Non-pigmented ciliary epithelial cell (primary cell): ENCODE data around the gene IER5.
"Not testable (repeated sequence)": the region's sequence is repeated elsewhere in the genome, so short reads cannot be mapped to it uniquely, and the experiment has no call there.

Experiments used
- DNase-seq: peaks from one replicate; pipeline ENCODE4 v3.0.0-alpha.2; 2010; ENCODE audit warnings: low read depth

Gene IER5

GRCh38 chr1:181088079-181089016 lies at the start of gene IER5:
IER5 (plus strand) TSS chr1:181088700; CDS start chr1:181088903, 203 bp downstream.
- DNase-seq: no peak

DNA sequence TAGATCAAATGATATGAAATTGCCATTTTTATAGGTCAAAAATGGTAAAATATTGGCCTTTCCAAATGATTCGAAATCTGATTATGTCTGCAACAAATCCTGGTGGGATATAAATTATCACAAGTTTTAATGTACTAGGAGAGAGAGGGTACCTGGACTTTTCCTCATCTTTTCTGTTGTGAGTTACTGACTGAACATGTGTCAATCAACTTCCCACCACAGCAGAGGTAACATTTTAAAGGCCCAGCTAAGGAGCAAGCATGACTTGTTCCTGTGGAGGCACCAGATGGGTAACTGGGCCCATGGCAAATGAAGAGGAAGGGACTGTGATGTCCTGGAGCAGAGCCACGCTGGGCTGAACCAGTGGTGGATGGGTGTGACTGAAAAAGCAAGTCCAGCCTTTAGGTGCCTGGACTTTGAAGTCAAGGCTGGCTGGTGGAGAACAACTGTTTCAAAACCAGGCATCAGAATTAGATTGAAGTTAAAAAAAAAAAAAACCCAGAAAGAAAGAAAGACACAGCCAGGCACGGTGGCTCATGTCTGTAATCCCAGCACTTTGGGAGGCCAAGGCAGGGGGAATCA lies 48.1 kb upstream of the IER5 start:
- DNase-seq: no peak

- DNase-seq: no peak
These were observed 45.2 kb upstream of the IER5 start for GRCh38 chr1:181043025-181043888.

DNA sequence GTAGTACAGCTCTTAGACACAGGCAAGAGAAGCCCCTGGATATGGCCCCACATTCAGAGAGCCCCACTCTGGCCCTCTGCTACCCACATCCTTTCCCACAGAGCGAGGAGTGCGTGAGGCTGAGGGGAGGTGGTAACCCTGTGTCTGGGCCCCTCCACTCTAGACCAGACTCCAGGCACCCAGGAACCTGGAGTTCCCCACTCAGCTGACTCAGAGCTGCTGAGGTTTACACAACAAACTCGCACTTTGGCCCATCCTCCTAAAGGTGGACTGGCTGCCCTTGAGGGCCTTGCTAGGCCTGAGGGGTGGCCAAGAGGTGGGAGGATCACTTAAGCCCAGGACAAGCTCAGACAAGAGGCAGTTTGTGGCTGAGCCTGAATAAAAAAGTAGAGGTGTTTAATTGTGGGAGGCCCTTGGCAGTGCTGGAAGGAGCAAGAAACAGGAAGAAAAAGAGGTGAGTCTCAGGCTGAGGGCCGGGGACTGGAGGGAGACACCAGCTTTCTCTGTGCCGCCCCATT lies 44.0 kb upstream of the IER5 start:
- no peak for DNase-seq

- DNase-seq: not testable (repeated sequence)
These were observed 42.6 kb upstream of the IER5 start for GRCh38 chr1:181045946-181046345.

GRCh38 chr1:181049378-181049777 lies 39.1 kb upstream of the IER5 start:
- DNase-seq: no peak

DNA sequence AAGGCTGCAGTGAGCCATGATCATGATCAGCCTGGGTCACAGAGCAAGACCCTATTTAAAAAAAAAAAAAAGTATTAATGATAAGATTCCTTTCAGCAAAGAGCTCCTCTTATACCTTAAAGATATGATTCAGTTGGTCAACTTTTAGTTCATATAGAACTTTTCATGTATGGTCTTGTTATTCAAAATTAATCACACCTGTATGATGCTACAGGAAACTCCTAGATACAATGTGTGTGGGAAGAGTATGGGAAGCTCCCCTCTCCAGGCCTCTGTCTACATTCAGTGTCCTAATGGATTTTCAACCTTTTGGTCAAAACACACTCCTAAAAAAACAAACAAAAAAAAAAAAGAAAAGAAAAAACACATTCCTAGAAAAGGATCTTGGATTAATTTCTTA lies 37.6 kb upstream of the IER5 start:
- no peak for DNase-seq

GRCh38 chr1:181056560-181056959 lies 31.9 kb upstream of the IER5 start:
- no peak for DNase-seq

GRCh38 chr1:181057079-181057478 lies 31.4 kb upstream of the IER5 start:
- DNase-seq: no peak

DNA sequence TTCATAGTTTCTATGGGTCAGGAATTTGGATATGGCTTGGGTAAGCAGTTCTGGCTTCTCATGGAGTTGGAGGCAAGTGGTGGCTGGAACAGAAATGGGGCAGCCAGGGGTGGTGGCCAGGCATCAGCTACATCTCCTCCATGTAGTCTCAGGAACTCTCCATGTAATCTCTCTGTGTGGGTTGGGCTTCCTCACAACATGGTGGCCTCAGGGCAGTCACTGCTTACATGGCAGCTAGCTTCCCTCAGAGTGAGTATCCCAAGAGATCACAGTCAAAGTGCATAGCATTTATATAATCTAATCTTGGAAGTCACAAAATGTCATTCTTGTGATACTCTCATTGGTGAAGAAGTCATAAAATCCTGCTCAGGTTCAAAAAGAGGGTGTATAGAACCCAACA lies 29.1 kb upstream of the IER5 start:
- no peak for DNase-seq

- no peak for DNase-seq
These were observed 28.4 kb upstream of the IER5 start for GRCh38 chr1:181060066-181060465.

- not testable (repeated sequence) for DNase-seq
These were observed 27.6 kb upstream of the IER5 start for GRCh38 chr1:181060947-181061346.

DNA sequence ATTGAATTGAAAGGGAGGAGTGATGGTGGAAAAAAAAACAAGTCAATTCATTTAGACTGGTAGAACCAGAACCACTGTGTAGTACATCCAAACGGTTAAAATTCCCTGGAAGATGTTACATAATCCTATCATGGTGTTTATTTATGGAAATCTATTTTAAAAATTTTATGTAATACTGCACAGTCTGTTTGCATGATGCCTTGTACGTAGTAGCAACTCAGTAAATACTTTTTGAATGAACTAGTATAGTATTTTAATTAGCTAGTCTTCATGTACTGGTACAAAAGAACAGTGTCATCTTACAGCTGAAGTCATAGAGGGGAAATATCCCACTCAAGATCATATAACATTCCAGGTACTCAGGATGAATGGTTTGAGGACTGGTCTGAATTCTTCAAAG lies 27.0 kb upstream of the IER5 start:
- no peak for DNase-seq

- DNase-seq: no peak
These were observed 26.3 kb upstream of the IER5 start for GRCh38 chr1:181061891-181062835.

DNA sequence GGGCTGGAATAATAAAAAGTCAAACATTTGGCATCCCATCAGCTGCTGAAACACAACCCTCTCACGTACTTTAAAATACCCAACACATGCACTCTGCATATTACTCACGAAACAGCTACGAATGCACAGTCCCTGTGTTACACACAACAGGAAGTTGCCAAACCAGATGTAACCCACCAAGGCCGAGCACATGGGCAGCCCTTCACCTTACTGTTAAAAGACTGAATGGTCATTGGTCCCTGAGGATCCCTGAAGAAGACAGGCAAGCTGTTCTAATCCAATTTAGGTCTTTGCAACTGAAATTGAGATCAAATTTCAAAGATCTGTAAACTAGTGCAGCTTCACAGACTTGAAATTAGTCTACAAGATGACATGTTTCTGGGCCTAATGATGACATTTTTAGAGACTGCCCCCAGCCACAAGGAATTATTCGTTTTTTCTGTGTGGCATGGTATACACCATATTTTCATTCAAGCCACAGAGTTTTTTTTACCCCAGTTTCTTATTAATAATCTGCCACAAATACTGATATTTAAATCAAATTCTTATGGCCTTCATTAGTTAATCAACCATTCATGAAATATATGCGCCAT lies 25.6 kb upstream of the IER5 start:
- no peak for DNase-seq

DNA sequence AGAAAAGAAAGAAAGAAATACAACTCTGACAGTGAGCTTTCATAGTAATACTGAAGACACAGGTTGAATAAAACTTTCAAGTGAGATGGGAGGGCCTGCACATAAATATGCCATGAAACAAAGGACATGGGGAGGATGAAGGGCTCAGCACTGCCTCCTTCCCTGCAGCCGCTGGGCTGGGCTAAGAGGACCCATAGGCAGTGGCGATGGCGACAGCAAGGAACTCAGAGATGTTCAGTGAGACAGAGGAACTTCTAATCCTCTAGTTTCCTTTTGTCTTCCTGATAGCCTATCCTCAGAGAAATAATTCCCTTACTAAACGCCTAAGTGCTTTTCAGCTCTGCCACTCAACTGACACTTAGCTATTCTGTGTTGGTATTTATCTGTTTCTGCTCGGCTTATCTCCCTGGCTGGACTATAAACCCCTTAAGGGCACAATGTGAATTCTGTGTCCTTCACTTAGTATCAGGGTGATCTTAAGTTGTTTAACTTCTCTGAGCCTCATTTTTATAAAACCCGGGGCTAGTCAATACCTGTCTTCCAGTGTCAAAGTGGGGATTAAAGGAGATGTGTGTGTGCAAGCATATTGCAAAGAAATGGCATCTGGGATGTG lies 24.4 kb upstream of the IER5 start:
- DNase-seq: no peak

GRCh38 chr1:181064702-181065101 lies 23.8 kb upstream of the IER5 start:
- no peak for DNase-seq

DNA sequence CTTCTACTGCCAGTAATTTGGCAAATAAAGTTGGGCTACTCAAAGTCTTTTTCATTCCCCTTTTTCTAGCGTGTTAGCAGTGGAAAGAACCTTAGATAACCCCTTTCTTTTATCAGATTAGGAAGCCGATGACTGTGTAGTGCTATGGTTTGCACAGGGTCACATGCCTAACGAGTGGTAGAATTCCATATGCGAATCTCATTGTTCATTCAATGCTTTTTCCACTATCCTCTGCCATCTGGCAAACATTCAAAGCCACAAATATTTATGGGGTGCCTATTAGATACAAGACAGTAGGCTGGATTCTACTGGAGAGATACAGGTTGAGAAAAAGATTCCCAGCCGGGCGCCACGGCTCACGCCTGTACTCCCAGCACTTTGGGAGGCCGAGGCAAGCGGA lies 14.9 kb upstream of the IER5 start:
- peak; percentile 79 for DNase-seq

DNA sequence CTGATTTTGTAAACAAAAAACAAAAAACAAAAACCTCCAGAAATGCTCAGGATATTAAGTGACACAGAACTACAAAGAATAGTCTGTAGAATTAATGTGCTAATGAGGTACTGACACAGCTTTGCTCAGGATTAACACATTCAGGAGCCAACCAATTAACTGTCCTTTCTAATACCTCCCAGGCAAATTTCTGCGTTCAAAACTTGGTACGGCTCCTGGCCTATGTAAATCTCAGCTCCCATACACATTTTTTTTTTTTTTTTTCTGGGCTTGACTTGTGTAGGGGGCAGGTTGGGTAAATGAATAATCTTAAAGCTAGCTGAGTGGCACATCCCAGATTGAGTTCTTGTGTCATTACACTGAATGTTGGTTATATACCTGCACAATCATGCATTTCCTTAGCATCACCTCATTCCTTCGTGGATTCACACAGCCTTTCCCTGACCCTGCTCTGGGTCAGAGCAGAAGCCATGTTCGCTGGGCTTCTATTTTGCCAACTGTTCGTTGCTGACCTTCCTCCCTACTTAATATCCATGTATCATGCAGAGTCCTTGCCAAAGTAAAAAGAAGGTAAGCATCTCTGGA lies 12.6 kb upstream of the IER5 start:
- DNase-seq: no peak

DNA sequence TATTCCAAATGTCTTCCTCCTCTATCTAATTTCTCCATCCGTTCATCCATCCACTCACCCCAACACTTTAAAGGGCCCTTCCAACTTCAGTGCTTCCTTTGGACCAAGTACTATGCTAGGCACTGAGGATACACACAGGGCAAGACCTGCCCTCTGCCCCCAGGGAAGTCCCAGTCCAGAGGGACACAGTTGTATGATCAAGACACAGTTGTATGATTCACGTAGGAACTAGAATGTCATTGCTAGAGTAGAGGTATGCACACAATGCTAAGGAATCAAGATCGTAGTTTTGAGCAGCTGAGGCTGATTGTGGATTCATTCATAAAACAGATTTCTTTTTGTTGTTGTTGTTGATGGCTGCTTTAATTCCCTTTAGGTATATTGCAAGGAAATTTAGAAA lies 11.6 kb upstream of the IER5 start:
- no peak for DNase-seq
